HPDE6-E6E7 (cell line): ENCODE results near the gene FCGBP.

Experiments used
- DNase-seq: peaks from one replicate; pipeline ENCODE4 v3.0.0; 2011; ENCODE audit warnings: missing footprints; ENCODE audit errors: extremely low spot score

Gene FCGBP

GRCh38 chr19:39946532-39946931 is 12.1 kb upstream of the FCGBP start:
- no peak for DNase-seq

GRCh38 chr19:39943586-39943985 is 9.2 kb upstream of the FCGBP start:
- no peak for DNase-seq

- DNase-seq = no peak
These were observed 7.9 kb upstream of the FCGBP start for GRCh38 chr19:39942366-39942730.

- DNase-seq = no peak
These were observed 7.4 kb upstream of the FCGBP start for GRCh38 chr19:39941615-39942365.

GRCh38 chr19:39941151-39941550 is 6.7 kb upstream of the FCGBP start:
- no peak for DNase-seq

GRCh38 chr19:39940221-39940833 is 5.9 kb upstream of the FCGBP start:
- no peak for DNase-seq

GRCh38 chr19:39939556-39939955 is 5.1 kb upstream of the FCGBP start:
- DNase-seq = no peak

- DNase-seq = no peak
These were observed 3.4 kb upstream of the FCGBP start for GRCh38 chr19:39937787-39938186.

GRCh38 chr19:39937094-39937720 is 2.8 kb upstream of the FCGBP start:
- no peak for DNase-seq

GRCh38 chr19:39936622-39937021 is 2.2 kb upstream of the FCGBP start:
- no peak for DNase-seq

GRCh38 chr19:39936020-39936419 is 1.6 kb upstream of the FCGBP start:
- no peak for DNase-seq

GRCh38 chr19:39935364-39935661 is 879 bp upstream of the FCGBP start:
- DNase-seq = no peak

- DNase-seq = no peak
These were observed 4.7 kb downstream of the FCGBP start for GRCh38 chr19:39929750-39930149.

- no peak for DNase-seq
These were observed 6.1 kb downstream of the FCGBP start for GRCh38 chr19:39928357-39928725.

GRCh38 chr19:39927524-39928356 is 6.7 kb downstream of the FCGBP start:
- DNase-seq = no peak

- no peak for DNase-seq
These were observed 7.4 kb downstream of the FCGBP start for GRCh38 chr19:39927076-39927475.

- DNase-seq = no peak
These were observed 8.2 kb downstream of the FCGBP start for GRCh38 chr19:39926170-39926760.

GRCh38 chr19:39924952-39925351 is 9.5 kb downstream of the FCGBP start:
- DNase-seq = no peak

- no peak for DNase-seq
These were observed 10.0 kb downstream of the FCGBP start for GRCh38 chr19:39924389-39924788.

- DNase-seq = no peak
These were observed 10.6 kb downstream of the FCGBP start for GRCh38 chr19:39923862-39924261.

- DNase-seq = no peak
These were observed 14.5 kb downstream of the FCGBP start for GRCh38 chr19:39919976-39920375.

GRCh38 chr19:39918183-39918651 is 16.2 kb downstream of the FCGBP start:
- DNase-seq = no peak
